Thoracic aorta (tissue), 2 donors: ENCODE results near the gene OR52H1. TPM values are rescaled to one million over a fixed set of nuclear protein-coding genes. Genes with fewer than 3 reads are reported as not detected.
"Not testable (repeated sequence)": the region's sequence is repeated elsewhere in the genome, so short reads cannot be mapped to it uniquely, and the experiment has no call there.

Experiments
- ATAC-seq: fragments of 150-250 bp; one replicate; pipeline ENCODE4 v1.8.0; 2017; ENCODE audit warnings: low read depth; ENCODE audit not compliant: insufficient number of reproducible peaks, low FRiP score
- DNase-seq: peaks from one replicate; pipeline ENCODE4 v3.0.0-alpha.2; 2020; ENCODE audit warnings: low spot score
- H3K27ac ChIP-seq, 2 donors: fragments of 200-600 bp; sonication (generic); 1 replicate in 1 of 2; 2 replicates in 1 of 2; pipeline ENCODE4 v1.5.1; 2016; ENCODE audit warnings: mild to moderate bottlenecking in 2 of 2, moderate library complexity in 2 of 2
- H3K27me3 ChIP-seq: fragments of 200-600 bp; sonication (generic); replicated peaks from 2 replicates; pipeline ENCODE4 v1.6.0; 2016; ENCODE audit warnings: mild to moderate bottlenecking; ENCODE audit not compliant: insufficient read depth
- H3K36me3 ChIP-seq: fragments of 200-600 bp; sonication (generic); one replicate; pipeline ENCODE4 v1.5.1; 2016
- H3K4me1 ChIP-seq, 2 donors: fragments of 200-600 bp; sonication (generic); 1 replicate in 1 of 2; 2 replicates in 1 of 2; pipeline versions ENCODE4 v1.5.1 to v1.6.0; 2016; ENCODE audit warnings: low read depth in 2 of 2, mild to moderate bottlenecking in 1 of 2; ENCODE audit not compliant: control insufficient read depth in 1 of 2
- H3K4me3 ChIP-seq: fragments of 200-600 bp; sonication (generic); 2 replicates; pipeline ENCODE4 v1.5.1; 2016; ENCODE audit warnings: mild to moderate bottlenecking
- H3K9me3 ChIP-seq: fragments of 200-600 bp; sonication (generic); 2 replicates; pipeline ENCODE4 v1.5.1; 2016
- CTCF ChIP-seq: fragments of 200-600 bp; sonication (generic); IDR thresholded peaks from one replicate; pipeline ENCODE4 v1.5.1; 2019; ENCODE audit warnings: antibody characterized with exemption
- total RNA-seq, 2 donors: library from RNA; depleted of rRNA; stranded (reverse); fragments of >200 nt; gene quantifications; one replicate each; pipeline versions ENCODE4 v1.1.0 to v1.2.3, GENCODE V29; 2016

Gene OR52H1
- total RNA-seq, 2 donors from 2014 or later, result 0.81 to 2.0 TPM

GRCh38 chr11:5591613-5592012 is 43.3 kb upstream of the OR52H1 start:
- ATAC-seq (no peak), DNase-seq (no peak)
- TF ChIP-seq CTCF, result no peak
- no peaks in the 10 kb centered on the region for H3K27me3 ChIP-seq
- no peak overlapping the region for H3K4me3 ChIP-seq
- H3K27ac ChIP-seq, result no peak overlapping the region
- H3K4me1 ChIP-seq, result peaks cover 0 to 4% of the 10 kb centered on the region in 2 donors
- no peaks in the 10 kb centered on the region for H3K9me3 ChIP-seq
- H3K36me3 ChIP-seq, result no peaks in the 10 kb centered on the region

GRCh38 chr11:5589906-5590305 is 41.6 kb upstream of the OR52H1 start:
- H3K4me1 ChIP-seq, H3K9me3 ChIP-seq, ATAC-seq, H3K4me3 ChIP-seq, DNase-seq, H3K27me3 ChIP-seq, H3K36me3 ChIP-seq, H3K27ac ChIP-seq: not testable (repeated sequence)

- H3K9me3 ChIP-seq, H3K27ac ChIP-seq, H3K27me3 ChIP-seq, H3K4me3 ChIP-seq, H3K4me1 ChIP-seq, DNase-seq, ATAC-seq, H3K36me3 ChIP-seq: not testable (repeated sequence)
Measured at GRCh38 chr11:5584458-5584857, 36.1 kb upstream of the OR52H1 start.

- TF ChIP-seq CTCF, result no peak
- Histone ChIP-seq H3K9me3 (no peaks in the 10 kb centered on the region), H3K4me1 (no peaks in the 10 kb centered on the region), H3K36me3 (no peaks in the 10 kb centered on the region), H3K4me3 (no peak overlapping the region), H3K27ac (no peak overlapping the region), H3K27me3 (no peaks in the 10 kb centered on the region)
- no peak for ATAC-seq
- DNase-seq, result no peak
Measured at GRCh38 chr11:5581014-5581413, 32.7 kb upstream of the OR52H1 start.

- Histone ChIP-seq H3K36me3 (no peaks in the 10 kb centered on the region), H3K9me3 (no peaks in the 10 kb centered on the region), H3K27me3 (no peaks in the 10 kb centered on the region), H3K4me1 (no peaks in the 10 kb centered on the region), H3K27ac (no peak within 1 kb of the TSS), H3K4me3 (no peak within 1 kb of the TSS)
- ATAC-seq (no peak), DNase-seq (no peak)
- no peak for TF ChIP-seq CTCF
Measured at GRCh38 chr11:5580577-5580976, 32.2 kb upstream of the OR52H1 start, which contains the start of gene OR52B6. Gene OR52B6 (plus strand): TSS chr11:5580877. CDS start chr11:5580877, 0 bp downstream.

- Histone ChIP-seq H3K27ac (no peak overlapping the region), H3K4me1 (no peaks in the 10 kb centered on the region), H3K9me3 (no peaks in the 10 kb centered on the region), H3K27me3 (no peaks in the 10 kb centered on the region), H3K4me3 (no peak overlapping the region), H3K36me3 (no peaks in the 10 kb centered on the region)
- no peak for TF ChIP-seq CTCF
- no peak for ATAC-seq
- no peak for DNase-seq
Measured at GRCh38 chr11:5577101-5577500, 28.8 kb upstream of the OR52H1 start.
